Measurements from ENCODE around the gene CSPG5.
A peak's percentile ranks its signal among the peaks of the same experiment; 100 is the strongest.

Gene CSPG5

GRCh38 chr3:47578691-47579632 is at the start of gene CSPG5:
Gene CSPG5, minus strand, starts transcription at chr3:47578865. Its CDS starts 172 bp downstream, at chr3:47578693.
- Histone ChIP-seq H3K9ac (ENCODE audit: low read length) (no peak within 1 kb of the TSS), H3K4me3 (ENCODE audit: low read length) (peak within 1 kb of the TSS; percentile 49), H3K27me3 (ENCODE audit: control insufficient read depth, insufficient read depth, low read length) (peaks cover 33% of the 10 kb centered on the region), H3K27ac (ENCODE audit: low read length) (no peak within 1 kb of the TSS), H3K36me3 (ENCODE audit: control insufficient read depth, low read depth, low read length) (no peaks in the 10 kb centered on the region), H3K4me1 (ENCODE audit: control insufficient read depth, low read depth, low read length) (no peaks in the 10 kb centered on the region), H3K9me3 (ENCODE audit: control insufficient read depth, low read depth, low read length) (no peaks in the 10 kb centered on the region)

- Histone ChIP-seq H3K36me3 (ENCODE audit: control insufficient read depth, low read depth, low read length) (peaks cover 76% of the 10 kb centered on the region), H3K27ac (ENCODE audit: low read length) (no peak overlapping the region), H3K9ac (ENCODE audit: low read length) (no peak overlapping the region)
Measured at GRCh38 chr3:47628426-47628825, 49.8 kb upstream of the CSPG5 start.

GRCh38 chr3:47622671-47623461 is 44.2 kb upstream of the CSPG5 start:
- Histone ChIP-seq H3K9me3 (ENCODE audit: control insufficient read depth, low read depth, low read length) (no peaks in the 10 kb centered on the region), H3K9ac (ENCODE audit: low read length) (no peak overlapping the region), H3K27me3 (ENCODE audit: control insufficient read depth, insufficient read depth, low read length) (no peaks in the 10 kb centered on the region), H3K4me3 (ENCODE audit: low read length) (no peak overlapping the region), H3K27ac (ENCODE audit: low read length) (no peak overlapping the region), H3K36me3 (ENCODE audit: control insufficient read depth, low read depth, low read length) (peaks cover 73% of the 10 kb centered on the region), H3K4me1 (ENCODE audit: control insufficient read depth, low read depth, low read length) (no peaks in the 10 kb centered on the region)

More at GRCh38 chr3:47628426-47628825, 49.8 kb upstream of the CSPG5 start:
- no peaks in the 10 kb centered on the region for H3K27me3 ChIP-seq (ENCODE audit: control insufficient read depth, insufficient read depth, low read length)
- H3K9me3 ChIP-seq (ENCODE audit: control insufficient read depth, low read depth, low read length): no peaks in the 10 kb centered on the region
- H3K4me1 ChIP-seq (ENCODE audit: control insufficient read depth, low read depth, low read length): no peaks in the 10 kb centered on the region
- no peak overlapping the region for H3K4me3 ChIP-seq (ENCODE audit: low read length)

- Histone ChIP-seq H3K27me3 (ENCODE audit: control insufficient read depth, insufficient read depth, low read length) (no peaks in the 10 kb centered on the region), H3K9ac (ENCODE audit: low read length) (no peak overlapping the region), H3K36me3 (ENCODE audit: control insufficient read depth, low read depth, low read length) (peaks cover 76% of the 10 kb centered on the region), H3K4me1 (ENCODE audit: control insufficient read depth, low read depth, low read length) (no peaks in the 10 kb centered on the region), H3K4me3 (ENCODE audit: low read length) (no peak overlapping the region), H3K27ac (ENCODE audit: low read length) (no peak overlapping the region), H3K9me3 (ENCODE audit: control insufficient read depth, low read depth, low read length) (no peaks in the 10 kb centered on the region)
Measured at GRCh38 chr3:47617086-47618010, 38.7 kb upstream of the CSPG5 start.

GRCh38 chr3:47614788-47615187 is 36.1 kb upstream of the CSPG5 start:
- peaks cover 78% of the 10 kb centered on the region for H3K36me3 ChIP-seq (ENCODE audit: control insufficient read depth, low read depth, low read length)
- no peak overlapping the region for H3K4me3 ChIP-seq (ENCODE audit: low read length)
- H3K27me3 ChIP-seq (ENCODE audit: control insufficient read depth, insufficient read depth, low read length): no peaks in the 10 kb centered on the region
- H3K9me3 ChIP-seq (ENCODE audit: control insufficient read depth, low read depth, low read length): no peaks in the 10 kb centered on the region
- no peak overlapping the region for H3K9ac ChIP-seq (ENCODE audit: low read length)
- no peak overlapping the region for H3K27ac ChIP-seq (ENCODE audit: low read length)
- H3K4me1 ChIP-seq (ENCODE audit: control insufficient read depth, low read depth, low read length): no peaks in the 10 kb centered on the region

- H3K27ac ChIP-seq (ENCODE audit: low read length): no peak overlapping the region
- no peaks in the 10 kb centered on the region for H3K9me3 ChIP-seq (ENCODE audit: control insufficient read depth, low read depth, low read length)
- no peak overlapping the region for H3K4me3 ChIP-seq (ENCODE audit: low read length)
- H3K36me3 ChIP-seq (ENCODE audit: control insufficient read depth, low read depth, low read length): peaks cover 76% of the 10 kb centered on the region
- no peaks in the 10 kb centered on the region for H3K4me1 ChIP-seq (ENCODE audit: control insufficient read depth, low read depth, low read length)
- no peaks in the 10 kb centered on the region for H3K27me3 ChIP-seq (ENCODE audit: control insufficient read depth, insufficient read depth, low read length)
- no peak overlapping the region for H3K9ac ChIP-seq (ENCODE audit: low read length)
Measured at GRCh38 chr3:47613722-47614121, 35.1 kb upstream of the CSPG5 start.

GRCh38 chr3:47612879-47613278 is 34.2 kb upstream of the CSPG5 start:
- peaks cover 78% of the 10 kb centered on the region for H3K36me3 ChIP-seq (ENCODE audit: control insufficient read depth, low read depth, low read length)

GRCh38 chr3:47612178-47612577 is 33.5 kb upstream of the CSPG5 start:
- H3K27ac ChIP-seq (ENCODE audit: low read length): no peak overlapping the region
- H3K36me3 ChIP-seq (ENCODE audit: control insufficient read depth, low read depth, low read length): peaks cover 76% of the 10 kb centered on the region
- no peaks in the 10 kb centered on the region for H3K4me1 ChIP-seq (ENCODE audit: control insufficient read depth, low read depth, low read length)
- H3K4me3 ChIP-seq (ENCODE audit: low read length): no peak overlapping the region
- H3K27me3 ChIP-seq (ENCODE audit: control insufficient read depth, insufficient read depth, low read length): no peaks in the 10 kb centered on the region
- no peaks in the 10 kb centered on the region for H3K9me3 ChIP-seq (ENCODE audit: control insufficient read depth, low read depth, low read length)
- no peak overlapping the region for H3K9ac ChIP-seq (ENCODE audit: low read length)

More at GRCh38 chr3:47612879-47613278, 34.2 kb upstream of the CSPG5 start:
- Histone ChIP-seq H3K27ac (ENCODE audit: low read length) (no peak overlapping the region), H3K9ac (ENCODE audit: low read length) (no peak overlapping the region), H3K4me3 (ENCODE audit: low read length) (no peak overlapping the region), H3K9me3 (ENCODE audit: control insufficient read depth, low read depth, low read length) (no peaks in the 10 kb centered on the region), H3K27me3 (ENCODE audit: control insufficient read depth, insufficient read depth, low read length) (no peaks in the 10 kb centered on the region), H3K4me1 (ENCODE audit: control insufficient read depth, low read depth, low read length) (no peaks in the 10 kb centered on the region)

GRCh38 chr3:47611576-47611975 is 32.9 kb upstream of the CSPG5 start:
- Histone ChIP-seq H3K4me1 (ENCODE audit: control insufficient read depth, low read depth, low read length) (no peaks in the 10 kb centered on the region), H3K27me3 (ENCODE audit: control insufficient read depth, insufficient read depth, low read length) (no peaks in the 10 kb centered on the region)

GRCh38 chr3:47610583-47610982 is 31.9 kb upstream of the CSPG5 start:
- Histone ChIP-seq H3K9me3 (ENCODE audit: control insufficient read depth, low read depth, low read length) (no peaks in the 10 kb centered on the region), H3K4me1 (ENCODE audit: control insufficient read depth, low read depth, low read length) (no peaks in the 10 kb centered on the region), H3K27me3 (ENCODE audit: control insufficient read depth, insufficient read depth, low read length) (no peaks in the 10 kb centered on the region), H3K9ac (ENCODE audit: low read length) (no peak overlapping the region), H3K36me3 (ENCODE audit: control insufficient read depth, low read depth, low read length) (peaks cover 81% of the 10 kb centered on the region), H3K27ac (ENCODE audit: low read length) (no peak overlapping the region), H3K4me3 (ENCODE audit: low read length) (no peak overlapping the region)

More at GRCh38 chr3:47611576-47611975, 32.9 kb upstream of the CSPG5 start:
- peaks cover 75% of the 10 kb centered on the region for H3K36me3 ChIP-seq (ENCODE audit: control insufficient read depth, low read depth, low read length)
- no peak overlapping the region for H3K4me3 ChIP-seq (ENCODE audit: low read length)
- H3K9ac ChIP-seq (ENCODE audit: low read length): no peak overlapping the region
- no peaks in the 10 kb centered on the region for H3K9me3 ChIP-seq (ENCODE audit: control insufficient read depth, low read depth, low read length)
- H3K27ac ChIP-seq (ENCODE audit: low read length): no peak overlapping the region

- peaks cover 85% of the 10 kb centered on the region for H3K36me3 ChIP-seq (ENCODE audit: control insufficient read depth, low read depth, low read length)
- H3K9me3 ChIP-seq (ENCODE audit: control insufficient read depth, low read depth, low read length): no peaks in the 10 kb centered on the region
- H3K4me1 ChIP-seq (ENCODE audit: control insufficient read depth, low read depth, low read length): no peaks in the 10 kb centered on the region
- H3K27ac ChIP-seq (ENCODE audit: low read length): no peak overlapping the region
- no peak overlapping the region for H3K4me3 ChIP-seq (ENCODE audit: low read length)
- H3K9ac ChIP-seq (ENCODE audit: low read length): no peak overlapping the region
- H3K27me3 ChIP-seq (ENCODE audit: control insufficient read depth, insufficient read depth, low read length): no peaks in the 10 kb centered on the region
Measured at GRCh38 chr3:47607335-47607734, 28.7 kb upstream of the CSPG5 start.

All from iPS-18a (cell line).